GM23248 (cell line): ENCODE measurements around the gene XPO4.
"Not testable (repeated sequence)": the region's sequence is repeated elsewhere in the genome, so short reads cannot be mapped to it uniquely, and the experiment has no call there.

Experiments used
- EZH2 ChIP-seq: fragments of 200-600 bp; sonication (generic); IDR thresholded peaks from 2 replicates; pipeline ENCODE4 v1.6.1; 2018; ENCODE audit warnings: antibody characterized with exemption, mild to moderate bottlenecking; ENCODE audit not compliant: insufficient read depth, poor library complexity, severe bottlenecking
- EZH2phosphoT487 ChIP-seq: fragments of 200-600 bp; sonication (generic); IDR thresholded peaks from 2 replicates; pipeline ENCODE4 v1.6.1; 2018; ENCODE audit warnings: antibody characterized with exemption, moderate library complexity, mild to moderate bottlenecking, low read depth; ENCODE audit not compliant: insufficient read depth

- not testable (repeated sequence) for TF ChIP-seq EZH2phosphoT487, EZH2
These were observed 40.9 kb downstream of the XPO4 start for GRCh38 chr13:20861666-20862065.
